Lower lobe of right lung (tissue), 2 donors: ENCODE results near the gene RTF2. TPM values are rescaled to one million over a fixed set of nuclear protein-coding genes. Genes with fewer than 3 reads are reported as not detected.

ENCODE experiments used
- ATAC-seq, 2 donors: fragments of 200-7000 bp; cut with Tn5 transposase; one replicate each; pipeline ENCODE4 v1.9.1; 2020 to 2022; ENCODE audit warnings: mild to moderate bottlenecking in 2 of 2, moderate library complexity in 2 of 2
- DNase-seq: peaks from one replicate; pipeline ENCODE4 v3.0.0-alpha.2; 2020
- H3K27ac ChIP-seq: fragments of 200-600 bp; one replicate; pipeline ENCODE4 v1.8.0; 2022
- H3K27me3 ChIP-seq: fragments of 200-600 bp; one replicate; pipeline ENCODE4 v1.8.0; 2022; ENCODE audit warnings: low read depth
- H3K36me3 ChIP-seq: fragments of 200-600 bp; one replicate; pipeline ENCODE4 v1.8.0; 2022; ENCODE audit warnings: mild to moderate bottlenecking
- H3K4me1 ChIP-seq: fragments of 200-600 bp; one replicate; pipeline ENCODE4 v1.8.0; 2022
- H3K4me3 ChIP-seq: fragments of 200-600 bp; one replicate; pipeline ENCODE4 v1.8.0; 2022; ENCODE audit warnings: mild to moderate bottlenecking
- H3K9me3 ChIP-seq: fragments of 200-600 bp; one replicate; pipeline ENCODE4 v1.8.0; 2022
- CTCF ChIP-seq: fragments of 200-600 bp; IDR thresholded peaks from one replicate; pipeline ENCODE4 v1.8.0; 2022; ENCODE audit warnings: antibody characterized with exemption, mild to moderate bottlenecking
- intact Hi-C: fragments of 100-400 bp; cut with DNase I; formaldehyde crosslinking; loops from one replicate; pipeline ENCODE4 v1.11.0; 2022
- total RNA-seq: library from RNA; stranded (reverse); fragmentation: NEBNext Ultra II Directional; extraction: Animal tissue kit (Norgen Biotek cat#: 25700); gene quantifications from one replicate; pipeline ENCODE4 v1.2.1, GENCODE V29; 2021
- donor health status: DM: no; HTN: yes; CAD: no; lungs with severe emphysema.

Gene RTF2
- total RNA-seq, 1 donor from 2014 or later, result 68.6 TPM

GRCh38 chr20:56483970-56484369 lies 15.5 kb downstream of the RTF2 start:
- H3K27me3 ChIP-seq, result no peaks in the 10 kb centered on the region
- no peaks in the 10 kb centered on the region for H3K4me1 ChIP-seq
- no peaks in the 10 kb centered on the region for H3K9me3 ChIP-seq
- ATAC-seq (no peak), DNase-seq (no peak)
- no peak for TF ChIP-seq CTCF
- intact Hi-C loops, result no loop called here
- H3K4me3 ChIP-seq, result no peak overlapping the region
- H3K27ac ChIP-seq, result peak overlapping the region; percentile 13
- peaks cover 92% of the 10 kb centered on the region for H3K36me3 ChIP-seq

GRCh38 chr20:56487216-56487615 lies 18.8 kb downstream of the RTF2 start:
- ATAC-seq (peak in 1 of 2 donors; percentile 57), DNase-seq (peak; percentile 58)
- intact Hi-C loops, result no loop called here
- no peaks in the 10 kb centered on the region for H3K9me3 ChIP-seq
- no peak for TF ChIP-seq CTCF
- no peak overlapping the region for H3K4me3 ChIP-seq
- H3K4me1 ChIP-seq, result no peaks in the 10 kb centered on the region
- no peaks in the 10 kb centered on the region for H3K27me3 ChIP-seq
- H3K27ac ChIP-seq, result no peak overlapping the region
- peaks cover 91% of the 10 kb centered on the region for H3K36me3 ChIP-seq

GRCh38 chr20:56488566-56488965 lies 20.1 kb downstream of the RTF2 start:
- ATAC-seq (no peak), DNase-seq (no peak)
- Histone ChIP-seq H3K4me3 (no peak overlapping the region), H3K27me3 (no peaks in the 10 kb centered on the region), H3K36me3 (peaks cover 92% of the 10 kb centered on the region), H3K4me1 (no peaks in the 10 kb centered on the region), H3K9me3 (no peaks in the 10 kb centered on the region), H3K27ac (no peak overlapping the region)
- intact Hi-C loops, result no loop called here
- no peak for TF ChIP-seq CTCF

DNA sequence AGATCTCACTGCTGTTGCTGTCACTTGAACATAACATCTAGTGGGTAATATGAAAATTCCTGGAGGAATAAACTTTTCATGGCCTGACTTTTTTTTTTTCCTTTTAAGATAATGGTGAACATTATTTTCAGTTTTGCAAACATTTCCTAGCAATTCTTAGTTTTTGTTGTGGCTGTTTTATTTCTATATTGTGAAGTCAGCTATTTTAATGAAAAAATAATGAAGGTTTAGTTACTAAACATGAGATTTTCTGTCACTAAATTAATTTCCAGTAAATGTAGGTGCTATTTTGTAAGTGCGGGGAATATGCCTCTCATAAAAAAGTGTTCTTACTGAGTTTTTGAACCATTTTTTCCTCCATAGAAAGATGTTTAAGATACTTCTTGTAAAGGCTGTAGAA lies 32.7 kb downstream of the RTF2 start:
- no peak for TF ChIP-seq CTCF
- no peaks in the 10 kb centered on the region for H3K27me3 ChIP-seq

GRCh38 chr20:56503916-56504315 lies 35.5 kb downstream of the RTF2 start:
- no peak for TF ChIP-seq CTCF
- H3K4me1 ChIP-seq, result no peaks in the 10 kb centered on the region
- H3K27me3 ChIP-seq, result no peaks in the 10 kb centered on the region
- H3K36me3 ChIP-seq, result no peaks in the 10 kb centered on the region
- intact Hi-C loops, result no loop called here
- DNase-seq (no peak), ATAC-seq (no peak)
- H3K27ac ChIP-seq, result no peak overlapping the region
- no peak overlapping the region for H3K4me3 ChIP-seq
- H3K9me3 ChIP-seq, result no peaks in the 10 kb centered on the region

More for the DNA sequence above, 32.7 kb downstream of the RTF2 start:
- peaks cover 22% of the 10 kb centered on the region for H3K36me3 ChIP-seq
- intact Hi-C loops, result no loop called here
- no peaks in the 10 kb centered on the region for H3K4me1 ChIP-seq
- ATAC-seq (no peak), DNase-seq (no peak)
- H3K27ac ChIP-seq, result no peak overlapping the region
- peaks cover 7% of the 10 kb centered on the region for H3K9me3 ChIP-seq
- H3K4me3 ChIP-seq, result no peak overlapping the region
